GM10248 (cell line): ENCODE data around the gene ZAP70.

Experiments
- CTCF ChIA-PET: fragments of 300-600 bp; sonication (Branson Sonifier 250); formaldehyde crosslinking; extraction: SDS; loops from one replicate; lab custom pipeline; 2021; ENCODE audit warnings: antibody characterized with exemption; lab: Yijun Ruan, JAX
- POLR2A ChIA-PET: fragments of 350-650 bp; sonication (Branson Sonifier 250); formaldehyde crosslinking; extraction: SDS; loops from one replicate; lab custom pipeline; 2020; ENCODE audit warnings: antibody characterized with exemption; lab: Yijun Ruan, JAX
- DNase-seq: peaks from one replicate; pipeline ENCODE4 v3.0.0; 2012; ENCODE audit errors: extremely low spot score
- TF ChIP-seq, protein P1 (sequence below): IDR thresholded peaks from 2 replicates; pipeline ENCODE4 v1.5.1; 2012; ENCODE audit warnings: mild to moderate bottlenecking, low read depth; ENCODE audit errors: extremely low read depth, missing control alignments, control extremely low read depth

The ZAP70 gene

DNA sequence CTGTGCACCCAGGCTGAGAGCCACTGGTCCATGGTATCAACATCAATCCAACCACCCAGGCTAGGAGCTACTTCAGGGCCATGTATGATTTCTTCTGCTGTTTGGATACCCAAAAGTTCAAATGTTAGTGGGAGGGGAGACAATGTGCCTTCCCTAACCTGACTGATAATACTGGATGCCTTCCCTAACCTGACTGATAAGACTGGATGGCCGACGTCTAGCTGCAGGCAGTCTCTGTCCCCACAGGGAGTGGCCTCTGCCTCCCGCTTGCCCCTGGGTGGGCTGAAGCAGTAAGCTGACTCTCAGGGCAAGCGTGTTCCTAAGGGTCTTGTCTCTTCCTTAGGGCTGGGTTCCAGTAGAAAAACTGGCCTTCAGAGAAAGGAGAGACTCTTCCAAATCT, 65.8 kb downstream of the ZAP70 start:
- TF ChIP-seq, protein P1, sequence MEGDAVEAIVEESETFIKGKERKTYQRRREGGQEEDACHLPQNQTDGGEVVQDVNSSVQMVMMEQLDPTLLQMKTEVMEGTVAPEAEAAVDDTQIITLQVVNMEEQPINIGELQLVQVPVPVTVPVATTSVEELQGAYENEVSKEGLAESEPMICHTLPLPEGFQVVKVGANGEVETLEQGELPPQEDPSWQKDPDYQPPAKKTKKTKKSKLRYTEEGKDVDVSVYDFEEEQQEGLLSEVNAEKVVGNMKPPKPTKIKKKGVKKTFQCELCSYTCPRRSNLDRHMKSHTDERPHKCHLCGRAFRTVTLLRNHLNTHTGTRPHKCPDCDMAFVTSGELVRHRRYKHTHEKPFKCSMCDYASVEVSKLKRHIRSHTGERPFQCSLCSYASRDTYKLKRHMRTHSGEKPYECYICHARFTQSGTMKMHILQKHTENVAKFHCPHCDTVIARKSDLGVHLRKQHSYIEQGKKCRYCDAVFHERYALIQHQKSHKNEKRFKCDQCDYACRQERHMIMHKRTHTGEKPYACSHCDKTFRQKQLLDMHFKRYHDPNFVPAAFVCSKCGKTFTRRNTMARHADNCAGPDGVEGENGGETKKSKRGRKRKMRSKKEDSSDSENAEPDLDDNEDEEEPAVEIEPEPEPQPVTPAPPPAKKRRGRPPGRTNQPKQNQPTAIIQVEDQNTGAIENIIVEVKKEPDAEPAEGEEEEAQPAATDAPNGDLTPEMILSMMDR: no peak
- CTCF ChIA-PET: interaction anchor here (0.8 to 4.0 kb wide), 3 partner anchors 12 to 69 kb away, joined by 3 to 20 read pairs (median 6); no protein-coding TSS in a partner anchor
- POLR2A ChIA-PET: interaction anchor here (0.7 kb wide), 1 partner anchor 82 kb away, joined by 5 read pairs; no protein-coding TSS in a partner anchor
- DNase-seq: no peak

DNA sequence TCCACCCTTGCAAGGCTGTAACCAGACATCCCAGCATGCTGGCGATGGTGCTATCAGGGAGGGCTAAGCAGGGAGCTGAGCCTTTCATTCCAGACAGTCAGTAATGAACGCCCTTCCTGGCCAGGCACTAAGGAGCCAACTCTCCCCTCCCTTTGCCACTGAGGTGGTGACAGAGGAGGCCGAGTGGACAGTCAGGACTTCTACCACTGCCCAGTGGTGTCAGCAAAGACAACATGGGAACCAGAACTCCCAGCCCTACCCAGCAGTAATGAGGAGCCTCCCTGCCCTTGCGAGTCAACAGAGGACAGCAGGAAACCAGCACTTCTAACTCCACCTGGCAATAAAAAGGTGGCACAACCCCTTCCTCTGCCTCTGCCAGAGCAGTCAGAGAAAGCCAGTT, 68.6 kb downstream of the ZAP70 start:
- ChIA-PET POLR2A (no interaction called here), CTCF (no interaction called here)
- TF ChIP-seq, protein P1: no peak
- DNase-seq: no peak

GRCh38 chr2:97784953-97785352, 71.6 kb downstream of the ZAP70 start:
- CTCF ChIA-PET: no interaction called here
- TF ChIP-seq, protein P1: no peak
- POLR2A ChIA-PET: no interaction called here
- DNase-seq: no peak

GRCh38 chr2:97785818-97786217, 72.4 kb downstream of the ZAP70 start:
- DNase-seq: no peak
- TF ChIP-seq, protein P1: no peak
- POLR2A ChIA-PET: no interaction called here
- CTCF ChIA-PET: interaction anchor here (1.3 kb wide), 2 partner anchors 21 to 43 kb away, joined by 3 to 5 read pairs; no protein-coding TSS in a partner anchor

- CTCF ChIA-PET: interaction anchor here (1.3 kb wide), 1 partner anchor 623 kb away, joined by 3 read pairs; no protein-coding TSS in a partner anchor
These were observed 75.7 kb downstream of the ZAP70 start for GRCh38 chr2:97788986-97789644.

More at GRCh38 chr2:97788986-97789644, 75.7 kb downstream of the ZAP70 start:
- DNase-seq: no peak
- TF ChIP-seq, protein P1: no peak
- POLR2A ChIA-PET: interaction anchor here (0.5 kb wide), 1 partner anchor 198 kb away, joined by 4 read pairs; no protein-coding TSS in a partner anchor
